ENCODE data around the gene VENTX.

VENTX gene

GRCh38 chr10:133281628-133282372 lies 44.1 kb downstream of the VENTX start:
- no peak for TF ChIP-seq CTCF (IDR thresholded peaks at IDR 0.05; ENCODE audit: insufficient read depth, low read depth, low read length, missing control alignments)
- DNase-seq (ENCODE audit: low read depth) = no peak
- H3K4me3 ChIP-seq (ENCODE audit: low read length) = no peak overlapping the region

DNA sequence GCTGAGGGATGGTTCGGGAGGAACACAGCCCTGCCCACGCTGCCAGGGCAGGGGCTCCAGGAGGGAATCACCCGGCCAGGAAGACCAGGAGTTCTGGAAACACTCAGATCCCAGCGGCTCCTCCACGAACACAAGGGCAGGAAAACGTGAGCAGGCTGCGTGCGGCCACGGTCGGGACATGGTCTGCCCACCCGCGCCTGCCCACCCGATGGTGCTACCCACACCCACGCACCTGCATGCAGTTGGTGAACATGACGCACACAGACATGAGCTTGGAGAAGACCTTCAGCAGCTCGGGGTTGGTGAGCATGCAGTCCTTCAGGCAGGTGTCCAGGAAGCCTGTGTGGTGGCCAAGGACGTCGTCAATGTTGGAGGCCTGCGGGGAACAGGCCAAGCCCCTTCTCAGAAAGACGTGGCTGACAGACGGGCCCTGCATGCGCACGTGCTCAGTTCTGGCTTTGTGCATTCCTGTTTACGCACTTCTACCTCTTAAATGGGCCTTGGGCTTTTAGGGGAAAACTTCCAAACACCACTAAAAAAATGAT lies 45.3 kb downstream of the VENTX start:
- H3K4me3 ChIP-seq (ENCODE audit: low read length) = no peak overlapping the region
- no peak for TF ChIP-seq CTCF (IDR thresholded peaks at IDR 0.05; ENCODE audit: insufficient read depth, low read depth, low read length, missing control alignments)
- no peak for DNase-seq (ENCODE audit: low read depth)

GRCh38 chr10:133283931-133284330 lies 46.3 kb downstream of the VENTX start:
- TF ChIP-seq CTCF (IDR thresholded peaks at IDR 0.05; ENCODE audit: insufficient read depth, low read depth, low read length, missing control alignments) = no peak
- DNase-seq (ENCODE audit: low read depth) = no peak
- H3K4me3 ChIP-seq (ENCODE audit: low read length) = no peak overlapping the region

- DNase-seq (ENCODE audit: low read depth) = no peak
- no peak overlapping the region for H3K4me3 ChIP-seq (ENCODE audit: low read length)
- TF ChIP-seq CTCF (IDR thresholded peaks at IDR 0.05; ENCODE audit: insufficient read depth, low read depth, low read length, missing control alignments) = no peak
Measured at GRCh38 chr10:133285217-133285616, 47.6 kb downstream of the VENTX start.

DNA sequence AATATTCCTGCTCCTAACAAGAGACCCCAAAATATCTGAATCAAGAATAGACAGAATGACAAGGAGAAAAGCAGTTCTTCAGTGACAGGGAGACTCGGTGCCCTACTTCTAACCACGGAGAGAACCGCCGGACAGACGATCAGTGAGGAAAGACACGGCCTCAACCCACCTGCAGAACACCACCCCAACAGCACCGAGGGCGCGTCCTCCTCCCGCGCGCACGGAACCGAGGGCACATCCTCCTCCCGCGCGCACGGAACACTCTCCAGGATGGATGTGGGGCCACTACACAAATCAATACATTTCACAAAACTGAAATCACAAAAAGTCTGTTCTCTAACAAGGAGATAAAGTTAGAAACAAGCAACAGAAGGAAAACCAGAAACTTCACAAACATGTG lies 48.7 kb downstream of the VENTX start:
- no peak for DNase-seq (ENCODE audit: low read depth)
- no peak for TF ChIP-seq CTCF (IDR thresholded peaks at IDR 0.05; ENCODE audit: insufficient read depth, low read depth, low read length, missing control alignments)
- H3K4me3 ChIP-seq (ENCODE audit: low read length) = no peak overlapping the region

- no peak for TF ChIP-seq CTCF (IDR thresholded peaks at IDR 0.05; ENCODE audit: insufficient read depth, low read depth, low read length, missing control alignments)
- DNase-seq (ENCODE audit: low read depth) = no peak
- no peak overlapping the region for H3K4me3 ChIP-seq (ENCODE audit: low read length)
Measured at GRCh38 chr10:133287832-133288500, 50.3 kb downstream of the VENTX start.

Measured in epithelial cell of esophagus (primary cell).